ENCODE data around the gene LATS1.

- TF ChIP-seq CTCF (IDR thresholded peaks at IDR 0.05 in 2 of 3, conservative IDR thresholded peaks at IDR 0.05 in 1 of 3; ENCODE audit: control insufficient read depth in 2 of 3, extremely low read depth in 1 of 3, insufficient read depth in 1 of 3, low read depth in 3 of 3, low read length in 3 of 3) (no peak), HDAC2 (IDR thresholded peaks at IDR 0.05) (no peak), PBX3 (IDR thresholded peaks at IDR 0.05; ENCODE audit: insufficient replicate concordance, low read depth, low read length) (no peak), TAF1 (IDR thresholded peaks at IDR 0.05; ENCODE audit: borderline replicate concordance, low read depth, low read length) (peak; percentile 60; the same call in 1 of the 2 replicates), NFIC (IDR thresholded peaks at IDR 0.05; ENCODE audit: low read depth, low read length) (no peak), FOS (IDR thresholded peaks at IDR 0.05; ENCODE audit: borderline replicate concordance, extremely low read depth, insufficient read length) (no peak), GABPA (IDR thresholded peaks at IDR 0.05; ENCODE audit: low read depth) (no peak), KDM1A (IDR thresholded peaks at IDR 0.05; ENCODE audit: borderline replicate concordance) (no peak), MEF2A (IDR thresholded peaks at IDR 0.05; ENCODE audit: insufficient read depth, low read depth, low read length) (no peak)
These were observed 31.8 kb upstream of the LATS1 start, which contains the start of gene PCMT1 for GRCh38 chr6:149749594-149750135.

Measured in GM12878 (cell line).